Measurements from ENCODE around the gene COX6B1.

DNA sequence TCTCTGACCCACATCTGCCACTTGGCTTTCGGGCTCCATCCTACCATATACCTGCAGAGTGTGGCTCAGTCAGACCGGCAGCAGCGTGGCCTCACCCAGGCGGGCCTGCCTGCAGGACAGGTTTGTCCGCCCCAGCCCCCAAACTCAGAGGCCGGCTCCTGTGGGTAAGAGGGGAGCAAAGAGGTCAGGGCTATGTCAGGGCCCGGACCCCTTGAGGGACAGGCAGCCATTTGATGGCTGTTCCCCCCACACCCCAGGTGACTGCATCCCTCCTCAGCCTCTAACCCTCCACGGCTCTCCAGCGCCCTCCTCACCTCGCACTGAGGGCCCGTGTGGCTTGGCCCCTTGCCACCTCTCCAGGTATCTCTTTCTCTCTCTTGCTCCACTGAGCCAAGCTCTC lies 43.9 kb downstream of the COX6B1 start:
- TF ChIP-seq, protein P1, sequence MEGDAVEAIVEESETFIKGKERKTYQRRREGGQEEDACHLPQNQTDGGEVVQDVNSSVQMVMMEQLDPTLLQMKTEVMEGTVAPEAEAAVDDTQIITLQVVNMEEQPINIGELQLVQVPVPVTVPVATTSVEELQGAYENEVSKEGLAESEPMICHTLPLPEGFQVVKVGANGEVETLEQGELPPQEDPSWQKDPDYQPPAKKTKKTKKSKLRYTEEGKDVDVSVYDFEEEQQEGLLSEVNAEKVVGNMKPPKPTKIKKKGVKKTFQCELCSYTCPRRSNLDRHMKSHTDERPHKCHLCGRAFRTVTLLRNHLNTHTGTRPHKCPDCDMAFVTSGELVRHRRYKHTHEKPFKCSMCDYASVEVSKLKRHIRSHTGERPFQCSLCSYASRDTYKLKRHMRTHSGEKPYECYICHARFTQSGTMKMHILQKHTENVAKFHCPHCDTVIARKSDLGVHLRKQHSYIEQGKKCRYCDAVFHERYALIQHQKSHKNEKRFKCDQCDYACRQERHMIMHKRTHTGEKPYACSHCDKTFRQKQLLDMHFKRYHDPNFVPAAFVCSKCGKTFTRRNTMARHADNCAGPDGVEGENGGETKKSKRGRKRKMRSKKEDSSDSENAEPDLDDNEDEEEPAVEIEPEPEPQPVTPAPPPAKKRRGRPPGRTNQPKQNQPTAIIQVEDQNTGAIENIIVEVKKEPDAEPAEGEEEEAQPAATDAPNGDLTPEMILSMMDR (IDR thresholded peaks at IDR 0.05; ENCODE audit: control extremely low read depth in 1 of 3, insufficient read depth in 1 of 3, low read depth in 1 of 3, low read length in 3 of 3), result no peak
- no peak for TF ChIP-seq KDM1A (IDR thresholded peaks at IDR 0.05; ENCODE audit: borderline replicate concordance, low read length)
- no peak for TF ChIP-seq RAD21 (IDR thresholded peaks at IDR 0.05 in 1 of 2, conservative IDR thresholded peaks at IDR 0.05 in 1 of 2; ENCODE audit: low read depth in 2 of 2, low read length in 2 of 2)
- TF ChIP-seq RFX5 (IDR thresholded peaks at IDR 0.05; ENCODE audit: borderline replicate concordance, low read depth, low read length), result no peak
- no peak for TF ChIP-seq RXRA (IDR thresholded peaks at IDR 0.05; ENCODE audit: insufficient read depth, low read depth, low read length)
- no peak for TF ChIP-seq BACH1 (IDR thresholded peaks at IDR 0.05; ENCODE audit: low read length)
- no peak for TF ChIP-seq EZH2 (IDR thresholded peaks at IDR 0.05; ENCODE audit: low read depth, low read length, severe bottlenecking)
- no peak for TF ChIP-seq CTBP2 (IDR thresholded peaks at IDR 0.05; ENCODE audit: borderline replicate concordance, insufficient read depth, insufficient read length, low read length)
